DMS79 treated with DMSO at 0.1 percent for 48 hours (cell line): ENCODE data around the gene CSNK2B.
"Not testable (repeated sequence)": the region's sequence is repeated elsewhere in the genome, so short reads cannot be mapped to it uniquely, and the experiment has no call there.

Experiments used
- DNase-seq: peaks from one replicate; lab custom pipeline; 2025; lab: John Stamatoyannopoulos, UW

Gene CSNK2B

DNA sequence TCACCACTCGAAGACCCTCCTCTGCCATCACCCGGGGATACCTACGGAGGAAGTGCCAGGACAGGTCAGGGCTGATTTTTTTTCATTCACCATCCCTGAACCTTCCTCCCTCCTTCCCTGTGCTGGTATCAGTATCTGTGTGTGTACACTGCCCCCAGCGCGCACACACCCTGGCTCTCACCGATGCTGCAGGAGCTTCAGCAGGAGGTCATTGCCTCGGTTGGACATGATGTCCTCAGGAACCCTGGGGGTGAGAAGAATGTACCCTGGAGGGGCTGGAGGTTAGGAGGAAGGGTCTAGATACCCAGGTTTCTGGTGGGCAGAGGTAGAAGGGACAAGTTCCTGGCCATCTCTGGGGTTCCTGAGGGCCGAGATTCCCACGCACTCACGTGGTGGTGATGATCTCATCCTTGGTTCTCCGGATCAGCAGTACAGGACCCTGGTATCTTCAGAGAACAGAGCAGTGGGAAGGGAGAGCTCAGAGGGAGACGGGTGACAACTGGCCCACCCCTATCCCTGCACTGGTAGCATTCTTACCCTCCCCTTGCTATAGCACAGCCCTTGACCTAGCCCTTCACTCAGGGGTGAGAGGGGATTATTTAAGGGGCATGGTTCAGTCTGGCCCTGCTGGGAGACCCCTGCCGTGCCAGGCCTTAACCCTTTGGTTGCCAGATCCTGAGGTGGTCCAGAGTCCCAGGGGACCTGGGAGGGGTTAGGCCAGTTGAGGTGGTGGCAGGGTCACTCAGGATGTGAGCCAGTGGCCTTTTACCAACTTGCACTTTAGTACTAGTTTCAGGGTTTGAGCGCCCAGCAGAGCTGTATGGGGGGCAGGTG lies 22.2 kb downstream of the CSNK2B start:
- no peak for DNase-seq

DNA sequence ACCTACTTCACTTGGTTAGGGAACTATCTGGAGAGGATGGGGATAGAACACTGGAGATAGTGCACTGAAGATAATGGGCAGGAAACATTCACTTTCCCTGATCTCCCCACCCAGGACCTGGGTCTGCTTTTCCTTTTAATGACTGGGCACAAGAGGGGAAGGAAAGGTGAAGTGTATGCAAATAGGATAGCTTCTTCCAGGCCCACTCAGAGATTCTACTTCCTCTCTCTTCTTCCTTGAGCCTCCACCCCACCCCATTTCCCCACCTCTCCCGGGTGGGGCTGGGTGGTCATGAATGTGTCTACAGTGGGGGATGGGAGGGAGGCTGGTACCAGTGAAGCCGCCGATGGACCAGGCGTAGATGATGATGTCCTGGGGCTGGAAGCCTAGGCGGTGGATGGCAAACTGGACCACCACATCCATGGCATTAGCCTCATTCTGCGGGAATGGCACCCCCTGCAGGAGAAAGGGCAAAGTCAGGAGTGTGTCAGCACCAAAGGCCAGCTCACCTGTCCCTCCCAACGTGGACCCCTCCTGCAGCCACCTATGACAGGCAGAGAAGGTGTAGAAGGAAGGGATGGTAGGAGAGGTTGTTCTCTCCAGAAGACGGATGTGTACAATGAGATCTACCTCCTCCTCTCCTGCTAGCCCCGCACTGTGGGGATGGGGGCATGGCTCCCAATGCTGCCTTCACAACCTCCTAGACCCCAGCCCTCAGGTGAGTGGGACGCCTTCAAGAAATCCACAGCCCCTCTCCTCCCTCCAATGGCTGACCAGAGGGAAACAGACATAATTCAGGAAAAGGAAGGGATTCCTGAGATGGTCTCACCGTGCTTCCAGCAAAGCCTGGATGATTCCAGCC lies 23.6 kb downstream of the CSNK2B start:
- DNase-seq: no peak

DNA sequence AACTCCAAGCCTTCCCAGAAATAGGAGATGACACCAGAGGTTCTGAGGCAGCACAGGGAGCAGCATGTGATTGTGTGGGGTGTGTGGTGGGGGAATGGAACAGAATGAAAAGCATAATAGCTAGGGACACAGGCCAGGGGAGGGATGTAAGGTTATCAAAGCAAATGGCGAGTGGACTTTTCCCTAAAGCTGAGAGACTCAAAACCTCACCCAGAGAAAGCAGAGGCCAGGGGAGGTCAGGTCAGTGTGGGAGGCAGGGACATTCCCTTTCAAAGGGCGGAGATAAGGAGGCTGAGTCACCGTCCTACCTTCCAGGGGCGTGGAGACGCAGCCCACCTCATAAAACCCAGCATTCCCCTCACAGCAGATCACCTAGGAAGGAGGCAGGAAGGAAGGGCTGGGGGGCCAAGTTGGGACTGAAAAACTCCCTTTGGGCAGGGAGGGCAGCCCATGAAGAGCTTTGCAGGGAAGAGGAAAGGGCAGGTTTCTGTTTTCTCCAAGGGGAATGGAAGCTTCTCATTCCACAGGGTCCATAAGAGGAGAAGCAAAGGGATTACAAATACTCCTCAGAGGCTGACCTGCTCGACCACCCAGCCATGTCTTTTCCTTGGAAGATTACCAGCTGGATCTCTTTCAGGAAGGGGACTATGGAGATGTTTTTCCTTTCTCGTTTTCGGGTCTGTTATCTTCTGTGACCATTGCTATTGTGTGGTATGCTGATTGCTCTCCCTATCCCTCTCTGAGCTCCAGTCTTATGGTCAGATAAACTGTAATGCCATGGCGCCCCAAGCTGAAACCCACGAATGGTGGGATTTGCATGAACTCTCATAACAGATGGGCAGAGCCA lies 24.6 kb downstream of the CSNK2B start:
- DNase-seq: no peak

DNA sequence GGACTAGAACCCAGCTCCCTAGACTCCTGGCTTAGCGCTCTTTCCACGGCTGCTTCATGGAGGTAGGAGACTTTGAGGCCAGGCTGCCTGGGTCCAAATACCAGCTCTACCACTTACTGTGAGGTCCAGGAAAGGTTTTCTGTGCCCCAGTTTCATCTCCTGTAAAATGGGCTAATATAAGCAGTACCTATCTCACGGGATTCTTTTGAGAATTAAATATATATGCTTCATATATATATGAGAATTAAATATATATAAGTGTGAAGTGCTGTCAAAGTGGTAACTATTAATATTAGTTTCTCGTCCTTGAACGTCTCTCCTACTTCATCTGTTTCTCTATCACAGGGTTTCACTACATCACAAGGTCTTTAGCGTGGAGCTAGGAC lies 25.2 kb downstream of the CSNK2B start:
- no peak for DNase-seq

DNA sequence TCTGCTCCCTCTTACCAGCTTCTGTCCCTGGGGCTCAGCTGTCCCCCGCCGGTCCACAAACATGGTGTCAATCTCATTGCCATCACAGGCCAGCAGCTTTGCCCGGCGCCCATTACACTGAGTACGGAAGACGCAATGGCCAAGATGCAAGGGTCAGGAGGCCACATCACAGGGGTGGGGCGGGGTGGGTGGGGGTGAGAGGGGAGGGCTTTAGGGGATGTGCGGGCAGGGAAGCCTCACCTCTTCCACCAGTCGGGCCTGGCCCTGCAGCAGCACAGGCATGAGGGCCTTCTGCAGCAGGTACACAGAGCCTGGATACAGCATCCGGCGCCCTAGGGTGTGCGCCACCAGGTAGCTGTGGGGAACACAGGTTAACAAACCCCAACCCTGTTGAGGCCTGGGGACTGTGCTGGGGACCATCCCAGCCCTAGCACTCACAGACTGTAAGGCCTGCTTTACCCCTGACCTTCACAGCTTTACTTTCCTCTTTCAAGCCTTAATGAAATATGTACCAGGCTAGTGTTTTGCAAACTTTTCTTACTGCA lies 25.8 kb downstream of the CSNK2B start:
- no peak for DNase-seq

DNA sequence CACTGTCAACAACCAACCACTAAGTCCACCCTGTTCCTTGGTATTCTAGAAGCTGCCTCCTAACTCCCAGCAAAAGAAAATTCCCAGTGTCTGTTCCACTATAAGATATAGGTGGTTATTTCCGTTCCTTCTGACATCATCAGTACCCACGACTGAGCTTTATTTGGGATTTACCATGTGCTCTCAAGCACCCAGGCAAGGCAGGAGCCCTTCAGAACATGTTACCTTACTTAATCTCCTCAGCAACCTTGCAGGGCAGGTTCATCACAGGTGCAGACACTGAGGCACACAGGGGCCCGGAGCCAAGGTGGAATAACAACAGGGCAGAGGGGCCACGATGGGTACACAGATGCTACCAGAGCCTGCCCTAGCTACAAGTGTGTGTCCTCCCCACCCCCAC lies 26.5 kb downstream of the CSNK2B start:
- no peak for DNase-seq

DNA sequence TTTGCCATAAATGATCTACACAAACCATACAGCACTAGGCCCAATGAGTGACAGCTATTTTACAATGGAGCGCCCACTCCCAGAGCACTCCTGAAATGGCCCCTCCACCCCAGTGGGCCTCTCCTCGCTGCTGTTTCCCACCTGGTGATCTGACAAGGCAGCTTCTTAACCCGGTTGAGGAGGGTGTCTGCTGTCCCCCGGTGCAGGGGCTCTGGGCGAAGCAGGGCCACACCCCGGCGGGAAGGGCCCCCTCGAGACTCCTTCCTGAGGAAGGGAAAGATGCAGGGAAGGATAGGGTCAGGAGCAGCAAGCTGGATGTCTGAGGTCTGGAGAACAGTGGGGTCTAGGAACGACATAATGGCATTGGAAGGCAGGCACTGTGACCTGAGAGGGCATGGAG lies 27.0 kb downstream of the CSNK2B start:
- DNase-seq: no peak

DNA sequence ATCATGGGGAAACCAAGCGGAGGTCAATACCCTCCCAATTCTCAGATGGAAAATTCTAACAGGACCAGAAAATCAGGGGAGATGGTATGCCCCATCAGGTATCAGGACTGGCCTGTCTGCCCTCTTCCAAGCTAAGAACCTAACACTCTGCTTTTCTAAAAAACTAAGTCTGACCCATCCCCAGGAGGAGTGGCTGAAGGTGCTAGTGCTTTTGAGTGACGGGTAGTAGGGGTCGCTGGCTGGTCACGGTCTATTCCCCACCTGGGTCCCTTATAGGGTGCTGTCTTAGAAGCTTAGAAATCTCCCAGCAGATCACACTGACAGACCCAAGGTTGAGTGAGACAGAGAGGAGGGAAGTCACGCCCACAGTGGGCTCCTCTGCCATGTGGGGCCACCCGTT lies 27.7 kb downstream of the CSNK2B start:
- no peak for DNase-seq

DNA sequence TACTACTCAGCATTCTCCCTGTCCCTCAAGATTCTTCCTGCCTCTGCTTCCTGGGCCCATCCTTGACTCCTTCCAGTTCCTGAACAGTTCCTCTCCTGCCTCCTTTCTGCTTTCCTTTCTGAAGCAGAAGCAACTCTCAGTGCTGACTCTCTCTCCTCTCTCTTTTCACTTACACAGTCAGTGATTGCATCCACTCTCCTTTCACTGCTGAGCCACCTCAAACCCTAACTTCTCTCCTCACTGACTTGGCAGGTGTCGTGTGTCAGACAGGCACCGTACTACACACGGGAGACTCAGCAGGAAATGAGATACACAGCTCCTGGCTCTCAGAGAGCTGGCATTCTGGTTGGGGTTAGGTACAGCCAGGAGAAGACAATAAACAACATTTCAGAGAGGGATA lies 31.7 kb downstream of the CSNK2B start:
- no peak for DNase-seq

DNA sequence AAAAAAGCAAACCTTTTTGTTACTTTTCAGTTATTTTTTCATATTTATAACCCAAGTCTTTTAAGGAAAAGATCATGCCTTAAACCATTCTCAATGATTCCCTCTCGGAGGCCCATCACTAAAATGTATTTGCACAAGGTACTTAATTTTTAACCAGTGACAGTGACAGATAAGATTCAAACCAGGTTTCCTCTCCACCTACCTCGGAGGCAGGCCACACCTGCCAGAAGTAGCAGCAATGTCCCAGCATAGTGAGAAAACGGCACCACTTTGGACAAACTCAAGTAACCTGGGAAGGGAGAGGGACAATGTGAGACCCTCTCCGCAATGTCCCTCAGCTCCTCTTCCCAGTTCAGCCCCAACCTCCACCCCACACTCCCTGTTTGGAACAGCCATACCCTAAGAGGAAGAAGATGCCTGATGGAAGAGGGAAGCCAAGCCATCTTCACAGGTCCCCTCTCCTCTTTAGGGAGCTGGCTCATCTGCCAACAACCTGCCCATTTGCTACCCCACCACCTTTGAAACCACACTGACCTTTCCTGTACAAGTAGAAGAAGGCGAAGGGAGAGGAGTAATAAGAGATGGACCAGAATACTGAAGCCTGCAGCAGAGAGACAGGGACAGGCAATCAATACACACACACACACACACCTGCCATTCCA lies 35.0 kb downstream of the CSNK2B start:
- no peak for DNase-seq

DNA sequence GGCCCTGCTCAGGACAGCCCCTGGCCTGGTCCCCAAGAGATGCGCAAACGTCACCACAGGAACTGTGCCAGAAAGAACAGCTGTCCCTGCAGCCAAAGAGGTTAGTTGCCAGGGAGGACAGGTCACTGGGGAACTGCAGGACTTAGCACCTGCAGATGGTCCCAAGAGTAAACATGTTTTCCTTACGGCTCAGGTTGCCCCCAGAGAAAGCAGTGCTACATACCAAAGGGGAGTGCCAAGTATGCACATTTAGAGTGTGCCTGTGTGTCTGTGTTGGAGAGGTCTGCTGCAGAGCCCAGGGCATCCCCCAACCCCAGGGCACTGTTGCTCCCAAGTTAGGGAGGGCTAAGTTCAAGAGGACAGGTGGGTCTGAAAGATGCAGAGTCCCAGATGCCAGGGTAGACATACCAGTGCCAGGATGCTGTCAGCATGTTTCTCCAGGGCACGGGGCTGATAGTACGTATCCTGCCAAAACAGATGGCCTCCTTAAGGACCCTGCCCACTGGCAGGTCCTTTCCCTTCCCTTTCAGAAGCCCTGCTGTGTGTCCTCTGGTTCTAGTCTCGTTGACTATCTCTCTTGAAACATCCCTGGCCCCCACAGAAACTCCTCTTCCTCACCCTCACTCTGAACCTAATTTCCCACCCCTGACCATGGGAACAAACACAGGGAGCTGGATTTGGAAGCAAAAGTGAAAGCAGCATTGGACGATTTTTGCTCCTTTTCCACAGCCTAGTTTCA lies 36.0 kb downstream of the CSNK2B start:
- peak; percentile 66 for DNase-seq

DNA sequence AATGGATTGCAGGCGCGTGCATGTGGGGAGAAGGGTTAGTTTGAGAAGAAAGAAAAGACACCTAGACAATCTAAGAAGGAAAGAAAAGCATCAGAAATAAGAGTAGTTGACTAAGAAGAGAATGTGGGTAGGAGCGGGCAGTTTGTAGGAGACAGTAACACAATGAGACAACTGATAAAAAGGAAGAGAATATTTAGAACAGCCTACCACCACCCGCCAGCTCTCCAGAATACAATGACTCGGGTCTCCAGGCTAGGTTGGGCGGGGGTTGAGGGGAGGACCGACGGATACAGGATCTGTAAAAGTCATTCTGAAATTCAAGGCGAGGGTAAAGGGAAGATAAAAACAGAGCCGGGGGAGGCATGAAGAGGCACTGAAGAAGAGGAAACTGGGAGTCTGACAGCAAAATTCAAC lies 36.5 kb downstream of the CSNK2B start:
- DNase-seq: peak; percentile 36

DNA sequence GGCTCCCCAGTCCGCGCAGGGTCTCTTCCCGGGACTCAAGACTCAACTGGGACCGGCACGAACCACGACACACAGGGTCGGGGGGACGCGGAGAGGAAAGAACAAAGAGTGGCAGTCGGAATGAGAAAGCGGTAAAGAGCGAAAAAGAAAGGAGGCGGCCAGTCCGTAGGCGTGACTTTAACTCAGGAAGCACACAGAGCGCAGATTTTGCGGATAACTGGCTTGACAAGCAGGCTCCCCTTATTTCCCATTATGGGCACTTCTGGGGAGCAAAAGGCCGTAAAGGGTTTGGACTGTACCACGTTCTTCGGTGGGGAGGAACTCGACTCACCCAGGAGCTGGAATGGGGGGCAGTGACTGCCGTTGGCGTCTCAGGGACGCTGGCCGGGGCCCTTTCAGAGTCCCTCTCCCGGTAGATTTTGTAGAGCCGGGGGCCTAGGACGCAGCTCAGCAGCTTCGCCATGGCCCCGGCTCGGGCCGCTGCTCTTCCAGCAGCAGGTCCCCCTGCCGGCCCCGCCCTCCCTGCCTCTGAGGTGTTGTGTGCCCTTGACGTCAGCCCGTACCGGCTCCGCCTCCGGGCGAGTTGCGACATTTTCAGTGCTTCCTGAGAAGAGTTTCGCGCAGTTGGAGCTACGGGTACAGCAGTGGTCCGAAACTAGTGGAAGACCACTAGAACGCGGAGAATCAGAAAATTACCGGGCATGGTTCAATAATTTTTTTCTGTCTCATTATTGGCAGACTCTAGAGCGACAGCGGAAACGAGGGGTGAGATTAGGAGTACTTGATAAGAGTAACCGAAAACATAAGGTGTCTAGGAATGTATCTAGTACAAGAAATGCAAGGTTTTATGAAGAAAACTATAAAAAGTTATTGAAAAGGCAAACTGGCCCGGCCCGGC lies 37.2 kb downstream of the CSNK2B start, which contains the start of gene ABHD16A:
Gene ABHD16A (minus strand): TSS at position 506 of the 898 bp plus-strand sequence. CDS start 43 bp downstream, at position 463.
- peak; percentile 94 for DNase-seq

DNA sequence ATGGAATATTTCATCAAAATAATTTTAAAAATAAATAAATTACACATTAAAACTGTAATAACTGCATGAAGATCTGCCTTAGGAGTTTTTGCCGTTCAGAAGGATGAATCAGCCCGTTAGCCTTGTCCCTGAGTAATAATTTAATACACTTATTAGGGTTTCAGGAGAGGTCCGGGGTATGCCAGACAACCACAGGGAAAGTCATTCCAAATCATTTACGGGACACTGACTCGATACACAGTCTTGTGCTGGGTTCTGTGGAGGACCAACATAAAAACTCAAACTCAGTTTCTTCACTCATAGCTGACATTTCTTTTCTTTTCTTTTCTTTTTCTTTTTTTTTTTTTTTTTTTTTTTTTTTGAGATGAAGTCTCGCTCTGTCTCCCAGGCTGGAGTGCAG lies 40.1 kb downstream of the CSNK2B start:
- no peak for DNase-seq

DNA sequence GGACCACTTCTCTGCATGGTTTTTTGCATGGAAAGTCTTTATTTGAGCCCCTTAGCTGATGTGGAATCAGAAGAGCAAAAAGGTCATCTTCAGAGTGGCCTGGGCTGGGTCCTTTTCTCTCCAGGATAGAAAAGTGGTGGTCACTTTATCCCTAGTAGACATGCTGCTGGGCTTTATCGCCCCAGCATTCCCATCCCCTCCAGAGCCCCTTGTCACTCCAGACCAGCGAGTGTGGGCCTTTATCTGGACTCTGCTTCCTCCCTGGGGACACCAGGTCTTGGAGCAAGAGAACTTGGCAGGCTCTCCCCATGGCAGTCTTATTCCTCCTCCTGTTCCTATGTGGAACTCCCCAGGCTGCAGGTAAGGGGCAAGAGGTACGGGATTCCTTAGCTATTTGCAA lies 40.7 kb downstream of the CSNK2B start, which contains the start of gene LY6G6F:
Gene LY6G6F (plus strand): TSS at position 268 of the 400 bp plus-strand sequence. CDS start 41 bp downstream, at position 309.
- DNase-seq: no peak

DNA sequence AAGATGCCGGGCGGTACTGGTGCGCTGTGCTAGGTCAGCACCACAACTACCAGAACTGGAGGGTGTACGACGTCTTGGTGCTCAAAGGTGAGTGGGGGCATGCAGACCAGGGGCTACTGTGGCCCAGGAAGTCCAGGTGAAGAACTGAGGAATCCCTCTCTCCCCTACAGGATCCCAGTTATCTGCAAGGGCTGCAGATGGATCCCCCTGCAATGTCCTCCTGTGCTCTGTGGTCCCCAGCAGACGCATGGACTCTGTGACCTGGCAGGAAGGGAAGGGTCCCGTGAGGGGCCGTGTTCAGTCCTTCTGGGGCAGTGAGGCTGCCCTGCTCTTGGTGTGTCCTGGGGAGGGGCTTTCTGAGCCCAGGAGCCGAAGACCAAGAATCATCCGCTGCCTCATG lies 41.8 kb downstream of the CSNK2B start:
- DNase-seq: no peak

DNA sequence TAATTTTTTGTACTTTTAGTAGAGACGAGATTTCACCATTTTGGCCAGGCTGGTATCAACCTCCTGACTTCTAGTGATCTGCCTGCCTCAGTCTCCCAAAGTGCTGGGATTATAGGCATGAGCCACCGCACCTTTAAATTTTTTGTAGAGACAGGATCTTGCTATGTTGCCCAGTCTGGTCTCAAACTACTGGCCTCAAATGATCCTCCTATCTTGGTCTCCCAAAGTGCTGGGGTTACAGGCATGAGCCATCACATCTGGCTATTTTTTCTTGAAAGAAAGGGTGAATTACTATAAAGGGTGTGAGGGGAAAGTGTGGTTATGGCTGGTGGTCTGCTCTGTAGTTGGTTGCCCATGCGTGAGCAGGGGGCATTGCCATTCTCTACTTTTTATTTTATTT lies 42.3 kb downstream of the CSNK2B start:
- no peak for DNase-seq

DNA sequence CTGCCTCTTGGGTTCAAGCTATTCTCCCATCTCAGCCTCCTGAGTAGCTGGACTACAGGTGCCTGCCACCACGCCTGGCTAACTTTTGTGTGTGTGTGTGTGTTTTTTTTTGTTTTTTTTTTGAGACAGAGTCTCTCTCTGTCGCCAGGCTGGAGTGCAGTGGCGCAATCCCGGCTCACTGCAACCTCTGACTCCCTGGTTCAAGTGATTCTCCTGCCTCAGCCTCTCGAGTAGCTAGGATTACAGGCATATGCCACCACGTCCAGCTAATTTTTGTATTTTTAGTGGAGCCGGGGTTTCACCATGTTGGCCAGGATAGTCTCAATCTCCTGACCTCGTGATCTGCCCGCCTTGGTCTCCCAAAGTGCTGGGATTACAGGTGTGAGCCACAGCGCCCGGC lies 43.3 kb downstream of the CSNK2B start:
- not testable (repeated sequence) for DNase-seq

DNA sequence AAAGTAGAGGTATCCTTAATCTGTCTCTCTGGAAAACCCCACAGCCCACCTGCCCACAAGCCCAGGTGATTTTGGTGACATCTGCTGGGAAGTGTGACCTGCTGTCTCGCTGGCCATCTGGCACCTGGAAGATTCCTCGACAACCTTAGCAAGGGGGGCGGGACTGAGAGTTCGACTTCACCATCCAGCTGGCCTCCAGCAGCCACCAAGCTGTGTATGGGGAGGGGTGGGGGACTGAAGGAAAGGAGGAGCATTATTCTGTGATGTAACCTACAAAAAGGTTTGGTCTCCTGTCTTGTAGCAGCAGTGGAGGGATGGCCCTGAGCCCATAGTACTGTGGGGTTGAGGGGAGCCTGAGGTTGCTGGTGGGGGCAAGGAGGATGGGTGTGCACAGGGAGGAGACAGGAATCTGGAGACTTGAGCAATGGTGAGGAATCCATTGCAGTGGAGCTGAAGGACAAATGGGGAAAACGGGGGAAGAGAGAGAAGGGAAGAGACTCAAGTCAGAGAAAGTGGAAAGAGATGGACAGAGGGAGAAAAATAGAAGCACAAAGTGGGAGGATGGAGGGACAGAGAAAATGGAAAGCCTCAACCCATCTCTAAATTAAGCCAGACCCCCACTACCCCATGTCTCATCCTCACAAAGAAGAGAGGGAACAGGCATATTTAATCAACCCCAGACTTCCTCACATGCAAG lies 44.8 kb downstream of the CSNK2B start:
- DNase-seq: no peak
